ENCODE results near the gene TTC28.

- TF ChIP-seq CTCF (IDR thresholded peaks at IDR 0.05; ENCODE audit: low read depth, low read length) (no peak), MAX (IDR thresholded peaks at IDR 0.05; ENCODE audit: low read depth, low read length) (no peak), MYC (IDR thresholded peaks at IDR 0.05; ENCODE audit: low read depth, low read length) (no peak)
These were observed 677.4 kb downstream of the TTC28 start for GRCh38 chr22:28002181-28002700.

All from NB4 (cell line).